Measurements from ENCODE around the gene STAC3.

DNA sequence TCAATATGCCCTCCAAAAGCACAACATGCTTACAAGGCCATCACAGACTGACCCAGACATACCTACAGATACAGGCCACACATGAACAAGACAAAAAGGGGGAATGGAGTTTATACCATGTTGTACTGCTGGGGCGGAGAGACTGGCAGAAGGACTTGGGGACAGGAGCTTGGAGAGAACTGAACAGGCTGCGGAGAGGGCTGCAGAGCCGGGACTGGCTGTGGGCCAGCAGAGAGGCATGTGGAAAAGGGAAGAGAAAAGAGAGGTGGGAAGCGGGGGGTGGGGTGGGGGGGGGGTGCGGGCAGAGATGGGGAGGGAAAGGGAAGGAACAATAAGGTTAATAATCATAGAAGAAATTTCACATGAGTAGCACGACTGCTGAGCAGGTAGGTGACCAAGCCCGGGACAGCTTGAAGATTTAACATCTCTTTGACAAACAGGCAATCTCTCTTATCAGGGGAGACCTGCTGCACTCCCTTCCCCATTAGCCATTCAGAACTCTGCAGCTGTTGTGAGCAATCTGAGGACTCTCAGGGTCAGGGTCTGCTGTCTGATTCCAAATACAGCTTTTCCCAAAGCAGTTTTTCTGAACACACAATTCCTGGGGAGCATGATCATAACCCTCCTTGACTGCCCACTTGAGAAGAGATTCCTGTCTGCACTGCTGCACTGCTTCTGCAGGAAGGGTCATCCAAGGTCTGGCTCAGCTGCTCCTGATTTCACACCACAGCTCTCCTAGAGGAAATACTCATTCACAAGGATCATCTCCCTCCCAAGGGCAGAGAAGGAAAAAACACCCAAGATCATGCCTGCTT lies 21.6 kb upstream of the STAC3 start:
- TF ChIP-seq, protein P1, sequence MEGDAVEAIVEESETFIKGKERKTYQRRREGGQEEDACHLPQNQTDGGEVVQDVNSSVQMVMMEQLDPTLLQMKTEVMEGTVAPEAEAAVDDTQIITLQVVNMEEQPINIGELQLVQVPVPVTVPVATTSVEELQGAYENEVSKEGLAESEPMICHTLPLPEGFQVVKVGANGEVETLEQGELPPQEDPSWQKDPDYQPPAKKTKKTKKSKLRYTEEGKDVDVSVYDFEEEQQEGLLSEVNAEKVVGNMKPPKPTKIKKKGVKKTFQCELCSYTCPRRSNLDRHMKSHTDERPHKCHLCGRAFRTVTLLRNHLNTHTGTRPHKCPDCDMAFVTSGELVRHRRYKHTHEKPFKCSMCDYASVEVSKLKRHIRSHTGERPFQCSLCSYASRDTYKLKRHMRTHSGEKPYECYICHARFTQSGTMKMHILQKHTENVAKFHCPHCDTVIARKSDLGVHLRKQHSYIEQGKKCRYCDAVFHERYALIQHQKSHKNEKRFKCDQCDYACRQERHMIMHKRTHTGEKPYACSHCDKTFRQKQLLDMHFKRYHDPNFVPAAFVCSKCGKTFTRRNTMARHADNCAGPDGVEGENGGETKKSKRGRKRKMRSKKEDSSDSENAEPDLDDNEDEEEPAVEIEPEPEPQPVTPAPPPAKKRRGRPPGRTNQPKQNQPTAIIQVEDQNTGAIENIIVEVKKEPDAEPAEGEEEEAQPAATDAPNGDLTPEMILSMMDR (IDR thresholded peaks at IDR 0.05; ENCODE audit: insufficient read depth, low read length, poor library complexity, severe bottlenecking): no peak
- TF ChIP-seq EZH2phosphoT487 (conservative IDR thresholded peaks at IDR 0.05; ENCODE audit: low read length): no peak

All from SU-DHL-6 (cell line).